ENCODE results near the gene PDPK1.
A peak's percentile ranks its signal among the peaks of the same experiment; 100 is the strongest.

PDPK1 gene

DNA sequence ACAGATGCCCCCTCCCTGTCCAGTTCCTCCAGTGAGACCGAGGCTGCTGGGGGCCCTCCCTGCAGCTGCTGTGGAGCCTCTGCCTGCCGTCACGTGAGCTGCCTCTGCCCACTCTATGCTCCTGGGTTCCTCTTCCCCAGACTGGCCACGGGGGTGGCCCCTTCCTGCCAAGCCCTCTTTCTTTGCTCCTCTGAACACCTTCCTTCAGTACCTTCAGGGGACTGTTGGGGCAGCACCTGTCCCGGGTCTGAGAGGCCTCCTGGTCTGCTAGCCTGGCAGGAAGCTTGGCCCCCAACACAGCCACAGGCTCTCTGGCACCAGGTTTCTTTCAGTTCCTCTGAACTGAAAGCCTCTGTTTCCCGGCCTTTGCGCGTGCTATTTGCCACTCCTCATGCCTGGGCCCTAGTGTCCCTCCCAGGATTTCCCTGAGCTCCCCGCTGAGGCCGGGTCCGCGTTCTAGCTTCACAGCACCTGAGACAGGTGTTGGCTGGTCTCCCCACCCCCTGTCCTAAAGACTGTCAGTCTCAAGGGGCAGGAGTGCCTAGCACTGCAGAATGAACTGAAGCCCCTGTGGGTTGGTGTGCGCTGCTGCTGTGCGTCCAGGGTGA is 30.7 kb upstream of the PDPK1 start:
- DNase-seq (ENCODE audit: low read depth in 2 of 2, low spot score in 1 of 2): no peak

DNA sequence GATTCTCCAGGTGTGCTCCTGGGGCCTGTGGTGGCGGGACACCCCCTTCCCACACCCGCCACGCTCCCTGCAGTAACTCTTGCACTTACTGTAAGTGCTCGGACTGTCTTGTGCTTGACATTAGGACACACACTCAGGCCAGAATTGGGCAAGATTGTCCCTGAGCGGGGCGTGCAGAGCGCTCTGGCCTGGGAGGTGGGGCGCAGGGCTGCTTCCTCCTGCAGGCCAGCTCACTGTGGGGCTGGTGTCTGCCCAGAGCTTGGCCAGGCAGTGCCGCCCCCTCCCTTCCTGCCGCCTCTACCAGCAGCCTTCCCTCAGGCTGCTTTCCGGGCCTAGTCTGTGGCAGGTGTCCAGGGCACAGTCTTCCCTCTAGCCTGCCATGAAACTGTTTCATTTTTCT is 30.2 kb upstream of the PDPK1 start:
- DNase-seq (ENCODE audit: low read depth in 2 of 2, low spot score in 1 of 2): no peak

DNA sequence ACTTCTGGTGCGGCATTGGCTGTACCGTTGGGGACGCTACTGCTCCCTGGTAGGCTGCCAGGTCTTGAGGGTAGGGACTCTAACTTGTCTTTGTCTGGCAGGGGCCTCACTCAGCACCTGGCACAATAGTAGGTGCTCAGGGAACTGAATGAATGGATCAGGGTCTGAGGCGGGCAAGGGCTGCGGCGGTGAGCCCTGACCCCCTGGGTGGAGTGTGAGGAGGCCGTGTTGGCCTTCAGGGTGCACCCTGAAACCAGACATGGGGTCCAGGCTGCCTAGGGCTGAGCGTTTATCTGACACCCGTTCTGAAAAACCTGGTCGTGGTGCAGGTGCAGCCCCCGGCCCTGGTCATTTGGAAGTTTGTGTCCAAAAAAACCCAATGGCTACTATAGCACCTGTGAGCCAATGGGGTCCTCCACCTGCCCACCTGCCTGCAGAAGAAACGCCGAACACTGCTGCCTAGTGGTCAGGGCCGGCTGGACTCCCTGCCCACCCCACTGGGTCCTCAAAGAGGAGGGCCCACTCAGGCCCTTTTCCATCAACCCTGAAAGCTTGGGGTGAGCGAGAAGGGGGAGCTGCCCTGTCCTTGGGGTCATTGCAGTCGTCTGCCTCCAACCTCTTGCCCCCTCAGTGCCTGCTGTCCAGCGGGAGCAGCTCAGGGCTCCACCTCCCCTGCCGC is 29.0 kb upstream of the PDPK1 start:
- no peak for DNase-seq (ENCODE audit: low read depth in 2 of 2, low spot score in 1 of 2)

DNA sequence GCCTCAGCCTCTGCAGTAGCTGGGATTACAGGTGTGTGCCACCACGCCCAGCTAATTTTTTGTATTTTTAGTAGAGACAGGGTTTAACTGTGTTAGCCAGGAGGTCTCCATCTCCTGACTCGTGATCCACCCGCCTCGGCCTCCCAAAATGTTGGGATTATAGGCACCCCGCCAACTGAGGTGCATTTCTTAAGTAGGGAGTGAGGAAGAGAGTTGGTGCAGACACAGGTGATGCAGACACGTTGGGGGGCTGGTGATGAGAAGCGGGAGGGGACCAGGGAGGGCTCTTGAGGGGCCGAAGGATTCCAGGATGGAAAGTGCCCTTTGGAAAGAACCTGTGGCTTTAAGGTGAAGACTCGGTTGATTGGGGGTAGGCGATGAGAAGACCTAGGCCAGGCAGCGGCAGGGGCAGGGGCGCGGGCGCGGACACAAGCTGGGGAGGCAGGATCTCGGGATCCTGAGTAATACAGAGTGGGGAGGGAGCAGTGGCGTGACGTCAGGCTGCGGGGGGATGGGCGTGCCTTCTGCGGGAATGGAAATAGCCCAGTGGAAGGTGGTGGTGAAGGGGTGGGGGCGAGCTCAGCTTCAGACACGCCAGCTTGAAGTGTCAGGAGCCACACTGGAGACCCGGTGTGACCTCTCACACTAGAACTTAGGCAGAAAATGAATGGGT is 26.6 kb upstream of the PDPK1 start:
- no peak for DNase-seq (ENCODE audit: low read depth in 2 of 2, low spot score in 1 of 2)

DNA sequence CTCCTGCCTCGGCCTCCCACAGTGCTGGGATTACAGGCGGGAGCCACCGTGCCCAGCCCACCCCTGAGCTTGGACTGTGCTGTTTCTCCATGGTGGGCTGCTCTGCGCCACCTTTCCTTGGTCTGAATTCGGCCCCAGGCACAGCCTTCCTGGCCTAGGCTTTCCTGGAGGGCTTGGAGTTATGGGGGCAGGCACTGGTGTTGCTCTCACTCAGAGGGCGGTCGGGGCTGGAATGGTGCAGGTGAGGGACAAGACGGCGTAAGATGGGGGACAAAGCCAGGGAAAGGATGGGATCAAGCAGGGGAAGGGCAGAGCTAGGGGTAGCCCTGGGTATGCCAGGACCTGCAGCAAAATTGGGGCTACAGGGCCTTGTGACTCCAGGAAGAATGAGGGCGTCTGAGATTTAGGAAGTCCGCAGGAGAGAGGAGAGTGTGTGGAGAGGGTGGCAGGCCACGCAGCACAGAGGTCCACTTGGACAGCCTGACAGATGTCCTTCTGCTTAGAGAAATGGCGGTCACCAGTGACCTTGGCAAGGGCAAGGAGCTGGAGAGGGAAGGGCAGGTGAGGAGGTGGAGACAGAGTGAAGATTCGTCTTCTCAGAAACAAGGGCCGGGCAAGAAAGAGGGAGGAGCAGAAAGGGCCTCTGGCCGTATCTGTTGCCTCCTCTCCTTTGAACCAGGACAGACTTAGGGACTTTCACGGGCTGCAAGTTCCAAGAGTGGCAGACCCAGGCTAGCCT is 25.7 kb upstream of the PDPK1 start:
- no peak for DNase-seq (ENCODE audit: low read depth in 2 of 2, low spot score in 1 of 2)

DNA sequence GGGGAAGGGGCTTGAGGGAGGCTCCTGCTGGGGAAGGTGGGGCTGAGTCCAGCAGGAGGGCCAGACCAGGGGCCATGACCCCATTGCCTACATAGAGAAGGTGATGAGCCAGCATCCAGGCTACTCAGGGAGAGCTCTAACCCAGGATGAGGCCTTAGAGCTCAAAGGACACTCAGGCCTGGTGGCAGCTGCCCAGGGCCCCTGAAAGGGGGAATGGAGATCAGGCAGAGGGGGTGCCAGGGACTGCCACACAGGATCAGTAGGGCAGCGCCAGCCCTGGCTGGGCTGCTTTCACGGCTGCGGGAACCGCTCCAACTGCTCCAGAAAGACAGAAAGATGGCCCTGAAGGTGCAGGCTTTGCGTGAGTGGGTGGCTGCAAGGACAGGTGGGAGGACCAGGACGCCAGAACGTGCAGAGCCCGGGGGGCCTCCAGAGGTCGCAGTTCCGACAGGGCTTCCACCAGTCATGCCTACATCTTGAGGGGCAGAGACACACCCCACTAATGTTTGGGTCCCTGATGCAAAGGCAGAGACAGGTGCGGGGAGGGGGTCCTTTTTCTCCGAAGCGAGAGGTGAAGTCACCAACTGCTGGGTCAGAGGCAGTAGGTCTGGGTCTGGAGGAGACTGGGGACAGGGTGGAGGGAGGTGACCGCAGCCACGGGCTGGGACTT is 25.0 kb upstream of the PDPK1 start:
- DNase-seq (ENCODE audit: low read depth in 2 of 2, low spot score in 1 of 2): no peak

DNA sequence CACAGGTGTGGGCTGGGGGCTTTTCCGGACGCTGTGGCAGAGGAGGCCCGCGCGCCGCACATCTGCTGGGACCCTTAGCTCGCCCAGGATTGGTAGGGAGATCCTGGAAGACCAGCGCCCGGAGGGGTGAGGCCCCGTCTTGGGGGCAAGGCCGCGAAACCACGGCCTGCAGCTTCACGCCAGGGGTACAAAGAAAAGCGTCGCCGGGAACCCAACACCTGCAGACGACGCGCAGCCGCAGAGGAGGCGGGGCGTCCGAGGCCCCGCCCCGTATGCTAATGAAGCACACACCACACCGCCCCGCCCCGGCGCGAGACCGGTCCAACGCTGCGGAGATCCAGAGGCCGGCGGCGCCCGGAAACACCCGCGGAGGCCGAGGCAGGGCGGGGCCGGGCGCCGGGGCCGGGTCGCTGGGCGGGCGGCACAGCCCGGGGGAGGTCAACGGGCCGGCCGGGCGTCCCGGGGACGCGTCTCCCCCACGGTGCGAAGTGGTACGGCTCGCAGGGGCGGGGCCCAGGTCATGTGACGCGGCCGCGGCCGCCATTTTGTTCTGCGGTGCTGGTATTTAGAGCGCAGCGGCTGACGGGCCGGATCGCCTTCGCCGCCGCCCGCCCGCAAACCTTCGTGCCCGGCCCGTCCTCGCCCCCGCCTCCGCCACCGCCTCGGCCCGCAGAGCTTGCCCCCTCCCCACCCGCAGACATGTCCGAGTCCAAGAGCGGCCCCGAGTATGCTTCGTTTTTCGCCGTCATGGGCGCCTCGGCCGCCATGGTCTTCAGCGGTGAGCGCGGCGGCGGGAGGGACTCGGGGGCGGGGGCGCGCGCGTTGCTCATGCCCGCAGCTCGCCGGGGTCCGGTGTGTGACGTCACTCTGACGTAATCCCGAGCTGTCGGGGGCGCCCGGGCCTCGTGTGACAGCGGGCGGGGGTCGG is 24.2 kb upstream of the PDPK1 start, which contains the start of gene ATP6V0C:
TSS of gene ATP6V0C (plus strand) at position 548 of the 928 bp plus-strand sequence. CDS start at position 700, 152 bp downstream.
- peak; percentile 72 to 80 for DNase-seq (ENCODE audit: low read depth in 2 of 2, low spot score in 1 of 2)

DNA sequence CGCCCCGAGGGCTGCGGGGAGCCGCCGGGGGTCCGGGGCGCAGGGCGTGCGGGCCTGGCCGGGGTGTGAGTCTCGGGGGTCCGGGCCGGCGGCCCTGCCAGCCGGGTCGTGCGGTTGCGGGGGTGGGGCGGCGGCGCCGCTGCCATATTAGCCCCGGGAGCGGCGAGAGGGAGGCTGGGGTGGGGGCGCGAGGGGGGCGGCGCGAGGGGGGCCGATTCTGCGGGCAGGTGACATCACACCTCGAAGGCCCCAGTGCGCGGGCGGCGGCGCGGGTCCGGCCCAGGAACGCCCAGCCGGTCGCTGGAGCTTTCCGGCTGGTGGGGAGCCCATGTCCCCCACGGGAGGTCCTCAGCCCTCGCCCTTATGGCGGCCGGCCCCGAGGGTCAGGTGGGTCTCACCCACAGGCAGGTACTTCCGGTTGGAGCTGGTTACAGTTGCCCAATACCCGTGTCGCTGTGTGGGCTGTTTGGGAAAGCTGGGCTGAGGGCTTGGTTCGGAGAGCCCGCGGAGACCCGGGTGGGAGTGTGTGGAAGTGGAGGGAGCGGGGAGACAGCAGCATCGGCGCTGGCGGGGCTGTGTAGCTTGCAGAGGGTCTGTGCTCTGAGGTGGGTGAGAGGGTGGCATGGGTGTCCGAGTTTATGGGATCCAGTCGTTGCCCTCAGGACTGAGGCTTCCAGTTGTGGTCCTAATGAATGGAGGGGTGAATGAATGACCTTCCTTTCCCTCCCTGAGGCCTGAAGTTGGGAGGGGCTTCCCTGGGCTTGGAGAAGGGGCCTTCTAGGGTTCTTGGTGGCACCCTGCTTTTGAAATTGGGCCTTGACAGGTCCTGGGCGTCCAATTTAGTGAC is 23.3 kb upstream of the PDPK1 start:
- DNase-seq (ENCODE audit: low read depth in 2 of 2, low spot score in 1 of 2): no peak

DNA sequence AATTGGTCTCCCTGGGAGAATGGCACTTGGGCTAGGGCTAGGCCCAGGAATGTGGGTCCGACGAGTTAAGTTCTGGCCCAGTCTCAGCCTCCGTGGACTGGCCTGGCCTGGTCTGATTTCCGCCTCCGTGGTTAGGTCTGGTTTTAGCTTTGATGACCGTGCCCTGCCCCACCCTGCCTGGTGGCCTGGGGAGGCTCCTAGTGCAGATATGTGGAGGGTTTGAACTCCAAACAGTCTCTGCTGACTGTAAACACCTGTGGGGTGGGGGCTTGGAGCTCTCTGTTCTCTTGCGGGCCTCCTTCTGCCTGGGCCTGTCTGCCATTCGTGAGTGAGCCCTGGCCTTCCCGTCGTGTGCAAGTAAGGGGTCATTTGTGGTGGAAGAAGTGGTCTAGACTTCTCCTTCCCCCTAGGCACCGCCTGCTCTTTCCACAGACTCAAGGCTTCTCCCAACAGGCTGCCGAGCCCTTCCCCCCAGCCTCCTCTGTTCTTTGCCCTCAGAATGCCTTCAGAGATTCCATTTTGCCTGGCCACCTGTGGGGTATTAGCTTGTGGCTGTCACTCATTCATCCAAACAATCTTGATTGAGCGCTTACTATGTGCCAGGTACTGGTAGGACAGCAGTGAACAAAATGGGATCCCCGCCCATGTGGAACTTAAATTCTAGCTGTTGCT is 22.5 kb upstream of the PDPK1 start:
- DNase-seq (ENCODE audit: low read depth in 2 of 2, low spot score in 1 of 2): no peak

DNA sequence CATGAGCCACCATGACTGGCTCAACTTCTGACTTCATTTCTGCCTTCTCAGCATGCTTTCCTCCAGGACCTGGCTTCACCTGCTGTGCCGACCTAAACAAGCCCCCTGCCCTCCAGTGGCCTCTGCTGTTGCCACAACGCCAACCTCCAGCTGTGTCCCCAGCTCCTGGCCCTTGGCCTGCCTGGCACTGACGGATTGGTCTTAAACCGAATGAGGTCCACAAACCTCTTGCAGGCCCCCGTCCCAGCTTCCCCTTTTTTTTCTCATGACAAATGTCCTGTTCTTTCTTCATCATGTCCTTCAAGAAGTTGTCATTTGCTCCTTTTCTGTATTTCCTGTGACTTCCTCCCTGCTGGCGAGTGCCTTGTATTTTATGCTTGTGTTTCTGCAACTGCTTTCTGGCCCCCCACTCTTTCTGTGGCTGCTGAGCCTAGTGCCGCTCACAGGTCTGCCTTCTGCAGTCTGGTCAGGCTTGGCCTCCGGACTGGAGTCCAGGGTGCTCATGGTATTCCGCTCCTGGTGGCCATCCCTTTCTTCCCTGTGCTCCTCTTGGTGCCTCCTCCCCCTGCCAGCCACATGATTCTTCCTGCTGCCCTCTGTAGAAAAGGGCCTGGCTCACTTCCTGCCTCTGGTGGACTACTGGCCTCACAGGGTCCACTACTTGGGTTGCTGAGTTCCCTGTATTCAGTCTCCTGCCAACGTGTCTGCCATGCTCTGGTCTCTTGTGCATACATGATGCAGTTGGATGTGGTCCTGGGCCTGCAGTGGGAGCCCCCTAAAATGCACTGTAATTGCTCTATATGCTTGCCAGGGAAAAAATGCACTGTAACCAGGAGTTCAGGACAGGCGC is 21.2 kb upstream of the PDPK1 start:
- DNase-seq (ENCODE audit: low read depth in 2 of 2, low spot score in 1 of 2): no peak

DNA sequence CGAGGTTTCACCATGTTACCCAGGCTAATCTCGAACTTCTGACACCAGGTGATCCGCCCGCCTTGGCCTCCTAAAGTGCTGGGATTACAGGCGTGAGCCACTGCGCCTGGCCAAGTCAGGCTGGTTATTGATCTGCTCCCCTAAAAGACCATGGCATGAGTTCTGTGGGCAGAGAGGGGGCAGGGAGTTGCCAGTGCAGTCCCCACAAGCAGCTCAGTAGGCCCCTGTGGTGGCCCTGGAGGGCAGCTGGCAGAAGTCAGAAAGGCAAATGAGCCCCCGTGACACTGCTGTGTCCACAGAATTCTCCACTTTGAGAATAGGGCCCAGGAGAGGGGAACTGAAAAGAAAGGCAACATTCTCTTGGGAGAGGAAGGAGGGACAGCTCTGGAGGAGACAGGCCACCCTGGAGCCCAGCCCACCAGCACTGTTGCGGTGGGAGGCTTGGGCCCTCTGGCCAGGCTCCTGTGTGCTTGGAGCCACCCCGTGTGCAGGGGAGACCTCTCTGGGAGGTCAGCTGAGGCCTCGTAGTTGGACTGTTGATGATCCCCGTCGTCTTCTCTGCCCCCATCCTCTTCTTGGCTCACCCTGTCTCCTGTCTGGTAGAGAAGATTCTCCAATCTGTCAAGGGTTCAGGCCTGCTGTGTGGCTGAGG is 19.7 kb upstream of the PDPK1 start:
- DNase-seq (ENCODE audit: low read depth in 2 of 2, low spot score in 1 of 2): no peak

DNA sequence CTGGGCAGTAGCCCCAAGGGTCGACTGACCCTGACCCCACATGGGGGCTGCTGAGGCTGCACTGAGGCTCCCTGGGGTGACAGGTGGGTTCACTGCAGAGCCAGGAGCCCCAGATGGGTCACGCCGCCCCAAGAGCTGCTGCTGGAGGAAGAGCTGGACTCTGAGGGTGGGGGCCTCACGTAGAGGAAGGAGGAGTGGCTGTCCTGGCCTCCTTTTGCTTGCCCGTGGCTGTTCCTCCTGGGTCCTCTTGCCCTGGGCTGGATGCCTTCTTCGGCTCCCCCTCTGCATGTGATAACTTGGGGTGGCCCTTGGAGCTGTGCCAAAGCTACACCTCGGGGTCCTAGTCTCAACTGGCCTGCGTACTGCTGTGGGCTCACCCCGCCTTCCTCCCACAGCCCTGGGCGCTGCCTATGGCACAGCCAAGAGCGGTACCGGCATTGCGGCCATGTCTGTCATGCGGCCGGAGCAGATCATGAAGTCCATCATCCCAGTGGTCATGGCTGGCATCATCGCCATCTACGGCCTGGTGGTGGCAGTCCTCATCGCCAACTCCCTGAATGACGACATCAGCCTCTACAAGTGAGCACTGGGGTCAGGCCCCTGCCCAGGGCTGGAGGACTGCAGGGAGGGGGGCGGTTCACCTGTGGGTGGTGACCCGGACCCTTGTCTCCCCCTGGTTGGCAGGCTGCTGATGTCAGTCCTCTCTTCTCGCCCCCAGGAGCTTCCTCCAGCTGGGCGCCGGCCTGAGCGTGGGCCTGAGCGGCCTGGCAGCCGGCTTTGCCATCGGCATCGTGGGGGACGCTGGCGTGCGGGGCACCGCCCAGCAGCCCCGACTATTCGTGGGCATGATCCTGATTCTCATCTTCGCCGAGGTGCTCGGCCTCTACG is 18.8 kb upstream of the PDPK1 start:
- DNase-seq (ENCODE audit: low read depth in 2 of 2, low spot score in 1 of 2): no peak

DNA sequence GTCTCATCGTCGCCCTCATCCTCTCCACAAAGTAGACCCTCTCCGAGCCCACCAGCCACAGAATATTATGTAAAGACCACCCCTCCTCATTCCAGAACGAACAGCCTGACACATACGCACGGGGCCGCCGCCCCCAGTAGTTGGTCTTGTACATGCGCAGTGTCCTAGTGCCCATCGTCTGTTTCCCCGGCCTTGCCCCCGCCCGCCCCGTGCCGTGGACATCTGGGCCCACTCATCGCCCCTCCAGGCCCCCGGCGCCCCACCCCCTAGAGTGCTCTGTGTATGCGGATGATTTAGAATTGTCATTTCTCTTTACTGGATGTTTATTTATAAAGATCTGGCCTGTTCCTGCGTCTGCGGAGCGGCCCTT is 18.1 kb upstream of the PDPK1 start:
- DNase-seq (ENCODE audit: low read depth in 2 of 2, low spot score in 1 of 2): no peak

DNA sequence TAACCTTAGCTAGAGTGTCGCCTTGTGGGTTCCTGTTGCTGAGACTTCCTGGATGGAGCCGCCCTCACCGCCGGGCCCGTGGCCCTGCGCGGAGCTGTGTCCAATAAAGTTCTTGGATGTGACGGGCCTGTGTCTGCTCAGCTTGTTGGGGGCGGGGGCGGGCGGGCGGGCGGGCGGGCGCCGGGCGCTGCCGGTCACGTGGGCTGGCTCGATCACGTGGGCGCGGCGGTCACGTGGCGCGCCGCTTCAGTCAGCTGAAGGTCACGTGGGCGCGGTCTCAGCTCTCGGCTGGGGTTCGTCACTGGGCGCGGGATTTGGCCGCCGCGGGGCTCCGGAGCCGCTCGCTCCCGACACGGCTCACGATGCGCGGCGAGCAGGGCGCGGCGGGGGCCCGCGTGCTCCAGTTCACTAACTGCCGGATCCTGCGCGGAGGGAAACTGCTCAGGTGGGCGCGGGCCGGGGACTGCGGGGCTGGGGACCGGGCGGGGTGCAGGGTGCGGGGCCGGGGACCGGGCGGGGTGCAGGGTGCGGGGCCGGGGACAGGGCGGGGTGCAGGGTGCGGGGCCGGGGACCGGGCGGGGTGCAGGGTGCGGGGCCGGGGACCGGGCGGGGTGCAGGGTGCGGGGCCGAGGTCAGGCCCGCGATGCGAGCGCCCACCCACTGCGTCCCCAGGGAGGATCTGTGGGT is 17.6 kb upstream of the PDPK1 start, which contains the start of gene AMDHD2:
TSS of gene AMDHD2 (plus strand) at position 275 of the 687 bp plus-strand sequence. CDS start at position 363, 88 bp downstream.
- peak; percentile 72 to 74 for DNase-seq (ENCODE audit: low read depth in 2 of 2, low spot score in 1 of 2)

DNA sequence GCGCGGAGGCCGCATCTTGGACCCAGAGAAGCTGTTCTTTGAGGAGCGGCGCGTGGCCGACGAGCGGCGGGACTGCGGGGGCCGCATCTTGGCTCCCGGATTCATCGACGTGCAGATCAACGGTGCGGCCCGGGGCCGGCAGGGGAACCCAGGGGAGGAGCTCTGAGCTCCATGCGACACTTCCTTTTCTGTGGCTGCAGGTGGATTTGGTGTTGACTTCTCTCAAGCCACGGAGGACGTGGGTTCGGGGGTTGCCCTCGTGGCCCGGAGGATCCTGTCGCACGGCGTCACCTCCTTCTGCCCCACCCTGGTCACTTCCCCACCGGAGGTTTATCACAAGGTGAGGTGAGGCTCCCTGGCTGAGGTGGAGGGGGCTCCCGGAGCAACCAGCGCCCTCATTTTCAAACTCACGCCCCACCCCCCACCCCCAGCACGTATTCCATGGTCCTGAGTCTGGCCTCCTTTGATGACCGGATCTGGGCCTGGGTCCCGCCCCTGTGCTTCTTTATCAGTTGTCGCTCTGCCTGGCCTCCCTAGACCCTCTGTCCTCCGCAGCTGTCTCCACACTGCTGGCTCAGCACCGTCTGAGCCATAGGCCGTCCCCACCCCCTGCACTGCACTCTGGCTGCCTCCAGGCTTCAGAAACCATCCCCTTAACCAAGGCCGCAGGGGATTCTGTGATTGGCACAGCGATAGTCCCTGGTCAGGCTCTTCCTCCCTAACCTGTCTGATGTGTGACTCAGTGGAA is 16.9 kb upstream of the PDPK1 start:
- no peak for DNase-seq (ENCODE audit: low read depth in 2 of 2, low spot score in 1 of 2)

Measured in stimulated activated CD8-positive, alpha-beta memory T cell treated with anti-CD3 and anti-CD28 coated beads, Interleukin-4, amount 100 ng/mL, for 4 hours (primary cell).